ENCODE data around the gene PDE9A. TPM values are rescaled to one million over a fixed set of nuclear protein-coding genes. Genes with fewer than 3 reads are reported as not detected.

PDE9A gene
- total and polyA plus RNA-seq, 3 donors from 2014 or later, result 5.7 to 6.4 (median 6.3) TPM

DNA sequence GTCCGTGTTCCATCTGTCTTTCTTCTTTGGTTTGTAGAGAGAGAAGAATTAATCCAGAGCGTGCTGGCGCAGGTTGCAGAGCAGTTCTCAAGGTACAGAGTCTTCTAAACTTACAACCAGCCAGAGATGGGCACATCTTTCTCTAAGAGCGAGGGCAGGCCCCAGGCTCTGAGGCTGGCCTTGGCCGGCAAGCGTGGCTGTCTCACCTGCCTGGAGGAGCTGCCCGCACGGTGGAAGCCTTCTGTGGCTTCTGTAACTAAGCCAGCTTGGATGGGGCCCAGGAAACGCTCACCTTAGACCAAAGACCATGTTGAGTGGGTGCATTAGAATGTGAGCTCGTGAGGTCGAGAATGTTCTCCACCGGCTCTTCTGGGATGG, 78.6 kb downstream of the PDE9A start:
- no peak overlapping the region for H3K4me3 ChIP-seq
- TF ChIP-seq, protein P1, sequence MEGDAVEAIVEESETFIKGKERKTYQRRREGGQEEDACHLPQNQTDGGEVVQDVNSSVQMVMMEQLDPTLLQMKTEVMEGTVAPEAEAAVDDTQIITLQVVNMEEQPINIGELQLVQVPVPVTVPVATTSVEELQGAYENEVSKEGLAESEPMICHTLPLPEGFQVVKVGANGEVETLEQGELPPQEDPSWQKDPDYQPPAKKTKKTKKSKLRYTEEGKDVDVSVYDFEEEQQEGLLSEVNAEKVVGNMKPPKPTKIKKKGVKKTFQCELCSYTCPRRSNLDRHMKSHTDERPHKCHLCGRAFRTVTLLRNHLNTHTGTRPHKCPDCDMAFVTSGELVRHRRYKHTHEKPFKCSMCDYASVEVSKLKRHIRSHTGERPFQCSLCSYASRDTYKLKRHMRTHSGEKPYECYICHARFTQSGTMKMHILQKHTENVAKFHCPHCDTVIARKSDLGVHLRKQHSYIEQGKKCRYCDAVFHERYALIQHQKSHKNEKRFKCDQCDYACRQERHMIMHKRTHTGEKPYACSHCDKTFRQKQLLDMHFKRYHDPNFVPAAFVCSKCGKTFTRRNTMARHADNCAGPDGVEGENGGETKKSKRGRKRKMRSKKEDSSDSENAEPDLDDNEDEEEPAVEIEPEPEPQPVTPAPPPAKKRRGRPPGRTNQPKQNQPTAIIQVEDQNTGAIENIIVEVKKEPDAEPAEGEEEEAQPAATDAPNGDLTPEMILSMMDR (IDR thresholded peaks at IDR 0.05), result no peak
- no peak for TF ChIP-seq POLR2A (IDR thresholded peaks at IDR 0.05)
- no peak overlapping the region for H3K27ac ChIP-seq
- no peaks in the 10 kb centered on the region for H3K36me3 ChIP-seq (ENCODE audit: low read depth, missing control alignments)
- no peak for DNase-seq
- H3K27me3 ChIP-seq, result no peaks in the 10 kb centered on the region
- WGBS, 2 donors, result 89% methylated on average over 8 to 12 of the region's 12 CpGs
- H3K9me3 ChIP-seq, result no peaks in the 10 kb centered on the region
- no peaks in the 10 kb centered on the region for H3K4me1 ChIP-seq
- intact Hi-C loops (cut with DNase I; ENCODE audit: low total_unique reads), result no loop called here

DNA sequence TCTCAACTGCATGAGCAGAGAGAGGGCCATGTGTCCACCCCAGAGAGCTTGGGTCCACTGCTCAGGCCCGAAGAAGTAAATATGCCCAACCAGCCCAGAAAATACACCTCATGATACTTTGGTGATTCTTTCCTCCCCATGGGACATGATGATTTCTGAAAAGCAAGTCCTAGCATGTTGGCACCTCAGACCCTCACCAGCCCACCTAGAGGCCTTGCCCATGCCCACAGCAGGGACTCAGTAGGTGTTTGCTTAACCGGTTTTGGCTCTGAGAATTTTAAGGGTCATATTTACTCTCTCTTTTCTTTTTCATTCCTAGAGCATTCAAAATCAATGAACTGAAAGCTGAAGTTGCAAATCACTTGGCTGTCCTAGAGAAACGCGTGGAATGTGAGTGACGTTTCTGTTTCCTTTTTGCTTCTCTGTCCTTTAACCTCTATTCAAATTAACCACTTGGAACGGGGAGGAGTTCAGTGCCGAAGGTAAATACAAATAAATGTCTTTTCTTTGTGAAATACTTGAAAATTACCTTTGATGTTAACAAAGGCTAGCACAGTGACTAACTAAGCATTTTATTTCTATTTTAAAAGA, 79.7 kb downstream of the PDE9A start:
- no peaks in the 10 kb centered on the region for H3K9me3 ChIP-seq

DNA sequence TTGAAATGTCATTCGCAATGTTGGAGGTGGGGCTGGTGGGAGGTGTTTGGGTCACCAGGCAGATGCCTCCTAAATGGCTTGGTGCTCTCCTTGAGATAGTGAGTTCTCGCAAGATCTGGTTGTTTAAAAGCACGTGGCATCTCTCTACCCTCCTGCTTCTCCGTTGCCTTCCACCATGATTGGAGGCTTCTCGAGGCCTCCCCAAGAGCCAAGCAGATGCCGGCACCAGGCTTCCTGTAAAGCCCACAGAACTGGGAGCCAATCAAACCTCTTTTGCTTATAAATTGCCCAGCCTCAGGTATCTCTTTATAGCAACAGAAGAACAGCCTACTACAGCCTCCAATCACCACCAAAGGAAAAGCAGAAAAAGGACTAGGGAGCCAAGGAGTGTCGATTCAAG, 80.5 kb downstream of the PDE9A start:
- WGBS, 2 donors, result 87 to 96% methylated on average over 7 of the region's 7 CpGs
- intact Hi-C loops (cut with DNase I; ENCODE audit: low total_unique reads), result no loop called here
- TF ChIP-seq POLR2A (IDR thresholded peaks at IDR 0.05), result no peak
- TF ChIP-seq, protein P1 (IDR thresholded peaks at IDR 0.05), result no peak
- Histone ChIP-seq H3K9me3 (no peaks in the 10 kb centered on the region), H3K36me3 (ENCODE audit: low read depth, missing control alignments) (no peaks in the 10 kb centered on the region), H3K27me3 (no peaks in the 10 kb centered on the region), H3K4me1 (peaks cover 14% of the 10 kb centered on the region), H3K27ac (no peak overlapping the region), H3K4me3 (no peak overlapping the region)
- DNase-seq, result no peak

More for the DNA sequence above, 79.7 kb downstream of the PDE9A start:
- peaks cover 6% of the 10 kb centered on the region for H3K4me1 ChIP-seq
- H3K4me3 ChIP-seq, result no peak overlapping the region
- intact Hi-C loops (cut with DNase I; ENCODE audit: low total_unique reads), result no loop called here
- no peak for TF ChIP-seq POLR2A (IDR thresholded peaks at IDR 0.05)
- TF ChIP-seq, protein P1 (IDR thresholded peaks at IDR 0.05), result no peak
- no peak for DNase-seq
- no peaks in the 10 kb centered on the region for H3K36me3 ChIP-seq (ENCODE audit: low read depth, missing control alignments)
- no peak overlapping the region for H3K27ac ChIP-seq
- H3K27me3 ChIP-seq, result no peaks in the 10 kb centered on the region
- WGBS, 2 donors, result 83 to 85% methylated on average over 7 of the region's 7 CpGs

DNA sequence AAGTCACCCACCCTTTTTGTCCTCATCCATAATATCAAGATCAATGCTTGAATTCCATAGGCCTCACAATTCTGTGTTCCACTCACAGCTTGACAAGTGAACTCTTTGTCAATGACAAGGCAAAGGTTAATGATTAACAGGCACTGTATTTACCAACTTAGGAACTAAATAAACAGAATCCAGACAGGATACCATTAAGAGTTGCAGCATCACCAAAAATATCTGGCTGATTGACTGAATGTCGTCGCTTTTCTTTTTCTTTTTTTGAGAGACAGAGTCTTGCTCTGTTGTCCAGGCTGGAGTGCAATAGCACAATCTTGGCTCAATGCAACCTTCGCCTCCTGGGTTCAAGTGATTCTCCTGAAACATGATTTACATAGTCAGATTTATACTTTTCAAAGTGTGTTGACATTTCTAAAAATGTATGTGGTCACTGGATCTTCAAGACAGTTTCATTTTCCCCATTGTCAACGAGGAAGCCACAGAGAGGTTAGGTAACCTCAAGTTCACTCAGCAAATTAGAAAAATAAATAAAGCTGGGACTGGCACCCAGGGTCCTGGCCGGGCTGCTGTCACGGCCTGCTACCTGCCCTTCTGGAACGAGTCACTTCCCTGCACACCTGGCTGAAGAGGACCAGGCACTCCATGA, 81.0 kb downstream of the PDE9A start:
- intact Hi-C loops (cut with DNase I; ENCODE audit: low total_unique reads), result no loop called here
- Histone ChIP-seq H3K4me1 (peaks cover 16% of the 10 kb centered on the region), H3K27me3 (no peaks in the 10 kb centered on the region), H3K27ac (no peak overlapping the region), H3K9me3 (no peaks in the 10 kb centered on the region), H3K4me3 (no peak overlapping the region), H3K36me3 (ENCODE audit: low read depth, missing control alignments) (no peaks in the 10 kb centered on the region)
- TF ChIP-seq POLR2A (IDR thresholded peaks at IDR 0.05), result no peak
- TF ChIP-seq, protein P1 (IDR thresholded peaks at IDR 0.05), result no peak
- WGBS, 2 donors, result 68 to 82% methylated on average over 6 to 7 of the region's 7 CpGs
- no peak for DNase-seq

DNA sequence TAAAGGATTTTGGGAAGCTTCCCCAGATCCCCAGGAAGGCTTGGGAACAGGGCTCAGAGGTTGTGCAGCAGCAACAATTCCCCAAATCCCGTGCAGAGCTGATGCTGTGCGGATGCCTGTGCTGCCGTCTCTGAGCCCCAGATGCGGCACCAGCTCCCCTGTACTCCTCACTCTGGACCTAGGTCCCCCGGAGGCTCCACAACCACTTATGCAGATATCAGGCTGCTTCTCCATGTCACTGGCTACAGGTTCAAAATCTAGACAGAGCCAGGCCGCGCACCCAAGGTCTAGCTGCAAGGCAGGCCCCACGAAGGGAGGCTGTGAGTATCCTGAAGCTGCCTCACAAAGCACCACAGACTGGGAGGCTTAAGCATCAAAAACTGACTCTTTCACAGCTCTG, 81.6 kb downstream of the PDE9A start:
- H3K36me3 ChIP-seq (ENCODE audit: low read depth, missing control alignments), result no peaks in the 10 kb centered on the region
- 88 to 98% methylated on average over 8 of the region's 8 CpGs for WGBS, 2 donors
- no peak for DNase-seq
- TF ChIP-seq, protein P1 (IDR thresholded peaks at IDR 0.05), result no peak
- TF ChIP-seq POLR2A (IDR thresholded peaks at IDR 0.05), result no peak
- no peaks in the 10 kb centered on the region for H3K9me3 ChIP-seq
- intact Hi-C loops (cut with DNase I; ENCODE audit: low total_unique reads), result no loop called here
- peaks cover 16% of the 10 kb centered on the region for H3K4me1 ChIP-seq
- no peak overlapping the region for H3K27ac ChIP-seq
- no peak overlapping the region for H3K4me3 ChIP-seq
- no peaks in the 10 kb centered on the region for H3K27me3 ChIP-seq

Measured in testis (tissue), 3 donors.